ENCODE results near the gene MPHOSPH9.

DNA sequence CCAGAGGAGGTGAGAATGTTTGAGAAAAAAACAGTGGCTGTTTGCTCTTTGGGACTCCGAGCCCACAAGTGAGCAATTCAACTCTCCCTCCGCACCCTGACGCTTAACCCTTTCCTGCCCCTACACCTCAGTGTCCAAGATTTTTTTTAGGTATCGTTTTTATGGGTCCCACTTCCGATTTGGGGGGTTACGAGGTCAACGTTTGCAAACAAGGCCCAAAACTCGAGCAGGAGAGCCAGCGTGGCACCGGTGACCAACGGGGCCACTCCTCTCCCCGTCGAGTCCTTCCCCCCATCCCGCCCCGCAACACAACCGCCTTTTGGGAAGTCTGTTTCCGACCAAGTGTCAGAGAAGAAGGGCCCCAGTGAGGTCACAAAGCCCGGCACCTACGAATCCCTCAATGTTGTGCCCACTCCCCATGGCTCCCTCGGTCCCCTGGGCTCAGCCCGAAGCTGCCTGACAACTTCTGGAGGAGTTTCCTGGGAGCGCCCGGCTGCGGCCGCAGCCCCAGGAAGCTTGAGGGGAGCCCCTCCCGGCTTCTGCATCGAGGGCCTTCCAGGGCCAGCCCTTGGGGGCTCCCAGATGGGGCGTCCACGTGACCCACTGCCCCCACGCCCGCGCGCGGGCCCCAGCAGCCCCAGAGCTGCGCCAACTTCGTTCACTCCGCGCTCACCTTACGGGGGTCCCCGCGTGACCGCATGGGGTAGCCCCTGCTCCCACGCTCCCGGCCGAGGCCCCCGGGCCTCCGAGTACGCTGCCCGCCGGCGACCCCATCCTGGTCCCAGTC is 37.5 kb upstream of the MPHOSPH9 start:
- TF ChIP-seq, protein P1, sequence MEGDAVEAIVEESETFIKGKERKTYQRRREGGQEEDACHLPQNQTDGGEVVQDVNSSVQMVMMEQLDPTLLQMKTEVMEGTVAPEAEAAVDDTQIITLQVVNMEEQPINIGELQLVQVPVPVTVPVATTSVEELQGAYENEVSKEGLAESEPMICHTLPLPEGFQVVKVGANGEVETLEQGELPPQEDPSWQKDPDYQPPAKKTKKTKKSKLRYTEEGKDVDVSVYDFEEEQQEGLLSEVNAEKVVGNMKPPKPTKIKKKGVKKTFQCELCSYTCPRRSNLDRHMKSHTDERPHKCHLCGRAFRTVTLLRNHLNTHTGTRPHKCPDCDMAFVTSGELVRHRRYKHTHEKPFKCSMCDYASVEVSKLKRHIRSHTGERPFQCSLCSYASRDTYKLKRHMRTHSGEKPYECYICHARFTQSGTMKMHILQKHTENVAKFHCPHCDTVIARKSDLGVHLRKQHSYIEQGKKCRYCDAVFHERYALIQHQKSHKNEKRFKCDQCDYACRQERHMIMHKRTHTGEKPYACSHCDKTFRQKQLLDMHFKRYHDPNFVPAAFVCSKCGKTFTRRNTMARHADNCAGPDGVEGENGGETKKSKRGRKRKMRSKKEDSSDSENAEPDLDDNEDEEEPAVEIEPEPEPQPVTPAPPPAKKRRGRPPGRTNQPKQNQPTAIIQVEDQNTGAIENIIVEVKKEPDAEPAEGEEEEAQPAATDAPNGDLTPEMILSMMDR (IDR thresholded peaks at IDR 0.05 in 8 of 11, conservative IDR thresholded peaks at IDR 0.05 in 3 of 11), result peak in 3 of 11 experiments; percentile 19 to 51 (median 27)
- no peak for TF ChIP-seq POLR2A (IDR thresholded peaks at IDR 0.05)

Data from spleen (tissue), 7 donors.